H1 (cell line): ENCODE results near the gene CAPN15. TPM values are rescaled to one million over a fixed set of nuclear protein-coding genes. Genes with fewer than 3 reads are reported as not detected.

ENCODE experiments used
- CTCF ChIA-PET: fragments of 300-600 bp; sonication (Branson Sonifier 250); formaldehyde crosslinking; loops from one replicate; lab custom pipeline; 2021; ENCODE audit not compliant: partially characterized antibody; lab: Charles Lee
- POLR2A ChIA-PET: fragments of 300-600 bp; sonication (Branson Sonifier 250); formaldehyde crosslinking; loops from one replicate; lab custom pipeline; 2021; ENCODE audit warnings: inconsistent platforms; ENCODE audit not compliant: partially characterized antibody; lab: Charles Lee
- DNase-seq, 2 experiments: peaks; one replicate each; pipeline versions ENCODE4 v3.0.0 to v3.0.0-alpha.2; 2010 to 2022; ENCODE audit warnings: low spot score in 2 of 2, low read depth in 1 of 2, mixed read lengths in 1 of 2
- FAIRE-seq: peaks from 2 replicates; lab custom pipeline; 2011; peaks lifted over from hg19 to GRCh38; lab: Jason Lieb, UNC
- H2AFZ ChIP-seq: 2 replicates; pipeline ENCODE4 v1.8.1; 2012; ENCODE audit warnings: low read length, inconsistent platforms
- H2AK5ac ChIP-seq: 2 replicates; pipeline ENCODE4 v1.6.1; 2013; ENCODE audit warnings: low read depth, low read length
- H2BK120ac ChIP-seq: replicated peaks from 2 replicates; pipeline ENCODE3; 2013; ENCODE audit warnings: low read depth, low read length, inconsistent platforms
- H2BK12ac ChIP-seq: 2 replicates; pipeline ENCODE4 v1.6.1; 2013; ENCODE audit warnings: low read depth, low read length
- H2BK15ac ChIP-seq: 2 replicates; pipeline ENCODE4 v1.6.1; 2013; ENCODE audit warnings: low read length
- H2BK20ac ChIP-seq: 2 replicates; pipeline ENCODE4 v1.6.1; 2013; ENCODE audit warnings: low read length
- H2BK5ac ChIP-seq: 2 replicates; pipeline ENCODE4 v1.6.1; 2013; ENCODE audit warnings: low read depth, low read length
- H3K14ac ChIP-seq: 2 replicates; pipeline ENCODE4 v1.6.1; 2013; ENCODE audit warnings: inconsistent platforms; ENCODE audit not compliant: insufficient read length
- H3K18ac ChIP-seq: 2 replicates; pipeline ENCODE4 v1.6.1; 2013; ENCODE audit warnings: low read length; ENCODE audit errors: extremely low read depth
- H3K23ac ChIP-seq: 2 replicates; pipeline ENCODE4 v1.6.1; 2013; ENCODE audit warnings: inconsistent platforms; ENCODE audit not compliant: insufficient read length
- H3K23me2 ChIP-seq: 2 replicates; pipeline ENCODE4 v1.6.1; 2013; ENCODE audit warnings: low read depth, low read length
- H3K27ac ChIP-seq: 2 replicates; pipeline ENCODE4 v1.6.1; 2011; ENCODE audit warnings: low read depth, low read length, inconsistent platforms
- H3K27me3 ChIP-seq, 4 experiments: replicated peaks in 1 of 4; 1 replicate in 1 of 4; 2 replicates in 3 of 4; pipeline versions ENCODE4 v1.6.1 to v1.8.1; 2011 to 2013; ENCODE audit warnings: low read length in 3 of 4, mild to moderate bottlenecking in 3 of 4, inconsistent platforms in 2 of 4, mixed read lengths in 2 of 4, moderate library complexity in 1 of 4; ENCODE audit not compliant: control insufficient read depth in 3 of 4, insufficient read depth in 3 of 4; ENCODE audit errors: extremely low read depth in 1 of 4
- H3K36me3 ChIP-seq, 4 experiments: 2 replicates each; pipeline versions ENCODE4 v1.6.1 to v1.8.1; 2011 to 2013; ENCODE audit warnings: mild to moderate bottlenecking in 4 of 4, low read length in 3 of 4, moderate library complexity in 2 of 4, control low read depth in 1 of 4, inconsistent platforms in 1 of 4; ENCODE audit not compliant: insufficient read depth in 4 of 4, control insufficient read depth in 2 of 4
- H3K4ac ChIP-seq: replicated peaks from 2 replicates; pipeline ENCODE3; 2013; ENCODE audit warnings: low read length, low read depth, mixed read lengths, inconsistent platforms; ENCODE audit not compliant: insufficient read length
- H3K4me1 ChIP-seq, 4 experiments: replicated peaks in 1 of 4; 1 replicate in 1 of 4; 2 replicates in 3 of 4; pipeline versions ENCODE4 v1.6.1 to v1.8.1; 2011 to 2013; ENCODE audit warnings: low read length in 3 of 4, inconsistent platforms in 2 of 4, mixed read lengths in 1 of 4; ENCODE audit not compliant: insufficient read depth in 4 of 4, control insufficient read depth in 3 of 4
- H3K4me2 ChIP-seq, 2 experiments: 2 replicates each; pipeline versions ENCODE4 v1.6.1 to v1.8.1; 2011 to 2013; ENCODE audit warnings: low read depth in 2 of 2, low read length in 2 of 2, control low read depth in 1 of 2, inconsistent platforms in 1 of 2, mild to moderate bottlenecking in 1 of 2; ENCODE audit not compliant: insufficient read depth in 1 of 2
- H3K4me3 ChIP-seq, 4 experiments: fragments of 200-600, 300-600 bp in 1 of 4; sonication (generic), shearing (Covaris generic), sonication (Bioruptor Twin) in 1 of 4; 2 replicates each; pipeline versions ENCODE4 v1.5.1 to v1.8.1; 2011 to 2016; ENCODE audit warnings: low read length in 4 of 4, low read depth in 3 of 4, control low read depth in 2 of 4, inconsistent platforms in 2 of 4, mild to moderate bottlenecking in 2 of 4, mixed read lengths in 1 of 4, moderate library complexity in 1 of 4; ENCODE audit not compliant: insufficient read depth in 2 of 4; ENCODE audit errors: extremely low read depth in 1 of 4
- H3K56ac ChIP-seq: replicated peaks from 2 replicates; pipeline ENCODE3; 2013; ENCODE audit warnings: low read depth, mild to moderate bottlenecking, mixed read lengths, low read length, inconsistent platforms; ENCODE audit not compliant: insufficient read length
- H3K79me1 ChIP-seq: 2 replicates; pipeline ENCODE4 v1.6.1; 2013; ENCODE audit warnings: low read depth, low read length, control low read depth
- H3K79me2 ChIP-seq, 2 experiments: 2 replicates each; pipeline versions ENCODE4 v1.6.1 to v1.8.1; 2012 to 2013; ENCODE audit warnings: low read length in 2 of 2, mild to moderate bottlenecking in 2 of 2, inconsistent platforms in 1 of 2; ENCODE audit not compliant: insufficient read depth in 2 of 2, control insufficient read depth in 1 of 2
- H3K9ac ChIP-seq, 4 experiments: replicated peaks in 1 of 4; 1 replicate in 1 of 4; 2 replicates in 3 of 4; pipeline versions ENCODE4 v1.6.1 to v1.8.1; 2011 to 2013; ENCODE audit warnings: low read depth in 3 of 4, low read length in 3 of 4, control low read depth in 2 of 4, mild to moderate bottlenecking in 2 of 4, moderate library complexity in 2 of 4, inconsistent platforms in 1 of 4; ENCODE audit errors: extremely low read depth in 1 of 4
- H3K9me3 ChIP-seq, 2 experiments: 2 replicates each; pipeline versions ENCODE4 v1.6.1 to v1.8.1; 2012 to 2013; ENCODE audit warnings: mild to moderate bottlenecking in 2 of 2, moderate library complexity in 2 of 2, control low read depth in 1 of 2, inconsistent platforms in 1 of 2, low read depth in 1 of 2, low read length in 1 of 2, mixed read lengths in 1 of 2; ENCODE audit not compliant: insufficient read depth in 2 of 2
- H4K20me1 ChIP-seq, 2 experiments: replicated peaks in 1 of 2; 2 replicates each; pipeline versions ENCODE3 to v1.8.1; 2011 to 2013; ENCODE audit warnings: inconsistent platforms in 2 of 2, low read length in 2 of 2, mild to moderate bottlenecking in 1 of 2; ENCODE audit not compliant: insufficient read depth in 2 of 2, control insufficient read depth in 1 of 2
- H4K5ac ChIP-seq: 2 replicates; pipeline ENCODE4 v1.6.1; 2013; ENCODE audit warnings: low read length, low read depth, mixed read lengths, inconsistent platforms; ENCODE audit not compliant: insufficient read length
- H4K8ac ChIP-seq: 2 replicates; pipeline ENCODE4 v1.8.0; 2013; ENCODE audit warnings: mild to moderate bottlenecking, moderate library complexity, low read length, inconsistent platforms; ENCODE audit not compliant: insufficient read depth; ENCODE audit errors: extremely low read depth
- H4K91ac ChIP-seq: replicated peaks from 2 replicates; pipeline ENCODE3; 2013; ENCODE audit warnings: low read length, mixed read lengths, inconsistent platforms; ENCODE audit not compliant: insufficient read length
- ASH2L ChIP-seq: fragments of 200-600, 300-600 bp; sonication (generic); IDR thresholded peaks from one replicate; pipeline ENCODE4 v1.7.1; 2017; ENCODE audit warnings: low read length
- E2F6 ChIP-seq: IDR thresholded peaks from 2 replicates; pipeline ENCODE4 v1.6.1; 2012; ENCODE audit warnings: inconsistent platforms
- EZH2 ChIP-seq: fragments of 200-600 bp; sonication (generic); IDR thresholded peaks from 2 replicates; pipeline ENCODE4 v1.7.1; 2012; ENCODE audit warnings: low read depth, mild to moderate bottlenecking, moderate library complexity, low read length, inconsistent platforms; ENCODE audit not compliant: severe bottlenecking
- KDM1A ChIP-seq: fragments of 200-600, 300-600 bp; sonication (generic); IDR thresholded peaks from 2 replicates; pipeline ENCODE4 v1.7.1; 2016; ENCODE audit warnings: mild to moderate bottlenecking, low read length, borderline replicate concordance
- POLR2A ChIP-seq, 2 experiments: IDR thresholded peaks; 1 replicate in 1 of 2; 2 replicates in 1 of 2; pipeline ENCODE4 v1.6.1; 2011; ENCODE audit warnings: low read depth in 2 of 2, low read length in 2 of 2, mild to moderate bottlenecking in 2 of 2; ENCODE audit errors: control extremely low read depth in 1 of 2
- TBP ChIP-seq: IDR thresholded peaks from 2 replicates; pipeline ENCODE4 v1.6.1; 2011; ENCODE audit warnings: low read depth, low read length, improper control_type of control experiment
- WGBS, 2 experiments: shearing (Covaris generic) in 1 of 2; methylation state at CpG; one replicate each; pipeline versions ENCODE4 v1.1.6 to v1.1.7; 2013 to 2015; ENCODE audit warnings: low lambda C conversion rate in 2 of 2, mixed read lengths in 2 of 2, inconsistent platforms in 1 of 2, low coverage in 1 of 2, missing lambda C conversion rate in 1 of 2; ENCODE audit not compliant: insufficient replicate concordance in 2 of 2, insufficient coverage in 1 of 2, insufficient read length in 1 of 2; ENCODE audit errors: extremely low coverage in 1 of 2, missing lambda C conversion rate in 1 of 2; 5-methylcytosine and 5-hydroxymethylcytosine counted together
- polyA plus RNA-seq, 7 experiments: library from polyadenylated mRNA; depleted of rRNA in 3 of 7; stranded (reverse) in 5 of 7; unstranded in 2 of 7; fragments of >200 nt in 5 of 7; fragments of 200-250 nt in 2 of 7; gene quantifications; 1 replicate in 5 of 7; 2 replicates in 1 of 7; 4 replicates in 1 of 7; pipeline versions ENCODE4 v1.2.1 to v1.2.3, GENCODE V29; 2011 to 2013; ENCODE audit warnings: missing spikeins in 2 of 7, mixed read lengths in 2 of 7
- total RNA-seq: library from RNA; stranded (reverse); fragmentation: NEBNext Ultra II Directional; extraction: Animal tissue kit (Norgen Biotek cat#: 25700); gene quantifications from 2 replicates; pipeline ENCODE4 v1.2.1, GENCODE V29; 2021

CAPN15 gene
- total and polyA plus RNA-seq, 2 of the 8 experiments (the other 6 are each of a cell fraction or from before 2014, with no cell fraction given) = 38.9 to 76.9 TPM

- Histone ChIP-seq H3K23ac (no peak overlapping the region), H2BK12ac (no peak overlapping the region), H3K9me3 (no peaks in the 10 kb centered on the region), H3K36me3 (no peaks in the 10 kb centered on the region; a peak in 2 of 8 replicates), H3K23me2 (no peaks in the 10 kb centered on the region), H3K4me1 (peaks cover 0 to 3% (median under 1%) of the 10 kb centered on the region in 4 experiments; a peak in 4 of 7 replicates), H2BK120ac (no peak overlapping the region), H2BK15ac (no peak overlapping the region), H3K18ac (no peak overlapping the region), H2AFZ (no peak overlapping the region), H4K5ac (no peak overlapping the region), H2AK5ac (no peak overlapping the region), H2BK20ac (no peak overlapping the region), H3K79me2 (peaks cover 4 to 55% of the 10 kb centered on the region in 2 experiments; a peak in 3 of 4 replicates), H3K4me2 (no peak overlapping the region), H3K27me3 (no peaks in the 10 kb centered on the region), H3K14ac (no peak overlapping the region), H4K91ac (no peak overlapping the region), H3K27ac (no peak overlapping the region; the same call in 1 of the 2 replicates), H3K56ac (no peak overlapping the region), H4K8ac (peak overlapping the region; percentile 28; the same call in 1 of the 2 replicates), H3K4ac (no peak overlapping the region), H3K9ac (no peak overlapping the region), H3K79me1 (peaks cover 22% of the 10 kb centered on the region), H4K20me1 (peaks cover 12 to 41% of the 10 kb centered on the region in 2 experiments), H3K4me3 (no peak overlapping the region), H2BK5ac (no peak overlapping the region; the same call in 1 of the 2 replicates)
- TF ChIP-seq POLR2A (IDR thresholded peaks at IDR 0.05; ENCODE audit: control extremely low read depth in 1 of 2, low read depth in 2 of 2, low read length in 2 of 2) (no peak), TBP (no peak), KDM1A (no peak), E2F6 (no peak), ASH2L (no peak), EZH2 (no peak)
- no peak for FAIRE-seq
- no peak for DNase-seq
- 96% methylated on average over 18 of the region's 21 CpGs; no CpG with 5 or more reads in 1 of the 2 experiments for WGBS, 2 experiments
- ChIA-PET POLR2A (interaction anchor here (1.1 to 1.7 kb wide), 2 partner anchors 22 to 105 kb away, joined by 4 read pairs; no protein-coding TSS in a partner anchor), CTCF (interaction anchor here (0.6 to 3.0 kb wide), 12 partner anchors 8 to 326 kb away, joined by 3 to 14 read pairs (median 5); no protein-coding TSS in a partner anchor)
Observed at GRCh38 chr16:534135-534534, 6.6 kb downstream of the CAPN15 start.
